MM.1S (cell line): ENCODE measurements around the gene DAB2IP.

Experiments used
- EZH2 ChIP-seq: fragments of 300-600 bp; sonication (generic); optimal IDR thresholded peaks from 2 replicates; pipeline ENCODE3; 2017; ENCODE audit warnings: low read depth, mild to moderate bottlenecking, antibody characterized with exemption, low read length, mixed read lengths
- EZH2phosphoT487 ChIP-seq: fragments of 300-600 bp; sonication (generic); IDR thresholded peaks from 2 replicates; pipeline ENCODE4 v1.6.1; 2018; ENCODE audit warnings: antibody characterized with exemption, low read length
- TF ChIP-seq, protein P1 (sequence below): fragments of 300-600 bp; sonication (generic); IDR thresholded peaks from 2 replicates; pipeline ENCODE4 v1.5.1; 2016; ENCODE audit warnings: antibody characterized with exemption, low read length, mixed read lengths

DNA sequence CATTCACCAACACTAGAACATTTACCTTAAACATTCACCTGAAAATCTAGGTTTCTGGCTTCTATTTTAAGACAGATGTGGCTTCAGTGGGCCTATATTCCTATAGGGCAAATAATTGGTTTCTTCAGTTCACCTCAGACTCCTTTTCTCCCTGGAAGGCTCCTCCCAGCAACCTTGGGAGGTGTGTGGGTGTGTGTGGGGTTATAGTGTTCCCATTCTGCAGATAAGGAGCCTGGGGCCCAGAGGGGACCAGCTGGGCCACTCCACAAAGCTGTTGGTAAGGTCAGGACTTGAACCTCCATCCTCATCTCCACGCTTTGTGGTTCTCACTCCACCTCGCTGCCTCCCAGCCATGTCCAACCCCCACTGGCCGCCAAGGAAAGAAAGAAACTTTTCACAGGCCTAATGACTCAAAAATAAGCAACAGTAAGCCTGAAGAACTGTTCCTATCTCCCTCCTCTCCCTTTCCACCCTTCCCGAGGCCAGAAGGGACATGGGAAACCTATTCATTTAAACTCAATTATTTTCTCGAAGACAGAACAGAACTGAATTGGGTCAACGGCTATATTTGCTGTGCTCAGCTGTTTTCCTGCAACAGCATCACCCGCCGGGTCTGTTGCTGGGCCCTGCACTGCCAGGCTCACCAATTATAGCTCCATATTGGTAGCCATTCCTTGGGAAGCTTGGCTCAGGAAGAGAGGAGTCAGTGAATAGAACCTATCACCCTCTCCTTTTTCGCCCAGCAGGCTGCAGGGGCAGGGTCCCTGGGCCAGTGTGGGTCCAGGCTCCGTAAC lies 78.5 kb downstream of the DAB2IP start:
- TF ChIP-seq, protein P1, sequence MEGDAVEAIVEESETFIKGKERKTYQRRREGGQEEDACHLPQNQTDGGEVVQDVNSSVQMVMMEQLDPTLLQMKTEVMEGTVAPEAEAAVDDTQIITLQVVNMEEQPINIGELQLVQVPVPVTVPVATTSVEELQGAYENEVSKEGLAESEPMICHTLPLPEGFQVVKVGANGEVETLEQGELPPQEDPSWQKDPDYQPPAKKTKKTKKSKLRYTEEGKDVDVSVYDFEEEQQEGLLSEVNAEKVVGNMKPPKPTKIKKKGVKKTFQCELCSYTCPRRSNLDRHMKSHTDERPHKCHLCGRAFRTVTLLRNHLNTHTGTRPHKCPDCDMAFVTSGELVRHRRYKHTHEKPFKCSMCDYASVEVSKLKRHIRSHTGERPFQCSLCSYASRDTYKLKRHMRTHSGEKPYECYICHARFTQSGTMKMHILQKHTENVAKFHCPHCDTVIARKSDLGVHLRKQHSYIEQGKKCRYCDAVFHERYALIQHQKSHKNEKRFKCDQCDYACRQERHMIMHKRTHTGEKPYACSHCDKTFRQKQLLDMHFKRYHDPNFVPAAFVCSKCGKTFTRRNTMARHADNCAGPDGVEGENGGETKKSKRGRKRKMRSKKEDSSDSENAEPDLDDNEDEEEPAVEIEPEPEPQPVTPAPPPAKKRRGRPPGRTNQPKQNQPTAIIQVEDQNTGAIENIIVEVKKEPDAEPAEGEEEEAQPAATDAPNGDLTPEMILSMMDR: no peak
- TF ChIP-seq EZH2 (no peak), EZH2phosphoT487 (no peak)
